HG03097 (cell line): ENCODE data around the gene NEIL1.
"Not testable (repeated sequence)": the region's sequence is repeated elsewhere in the genome, so short reads cannot be mapped to it uniquely, and the experiment has no call there.

Experiments used
- ATAC-seq: cut with Tn5 transposase; IDR thresholded peaks from one replicate; pipeline ENCODE4 v1.9.1; 2021; ENCODE audit not compliant: unreplicated experiment, low FRiP score

Gene NEIL1

GRCh38 chr15:75346796-75347221, at the start of gene NEIL1:
NEIL1 (plus strand) TSS chr15:75347039; CDS start chr15:75348906, 1,867 bp downstream.
- no peak for ATAC-seq

GRCh38 chr15:75298541-75299310, 48.1 kb upstream of the NEIL1 start:
- not testable (repeated sequence) for ATAC-seq

- not testable (repeated sequence) for ATAC-seq
Measured at GRCh38 chr15:75299311-75299688, 47.5 kb upstream of the NEIL1 start.

GRCh38 chr15:75300026-75300425, 46.8 kb upstream of the NEIL1 start:
- not testable (repeated sequence) for ATAC-seq

- ATAC-seq = no peak
Measured at GRCh38 chr15:75302318-75302717, 44.5 kb upstream of the NEIL1 start.

GRCh38 chr15:75302753-75303152, 44.1 kb upstream of the NEIL1 start:
- not testable (repeated sequence) for ATAC-seq

GRCh38 chr15:75306188-75306587, 40.7 kb upstream of the NEIL1 start:
- no peak for ATAC-seq

- ATAC-seq = no peak
Measured at GRCh38 chr15:75307778-75308390, 39.0 kb upstream of the NEIL1 start.

- ATAC-seq = no peak
Measured at GRCh38 chr15:75309711-75310110, 37.1 kb upstream of the NEIL1 start.

GRCh38 chr15:75312548-75312947, 34.3 kb upstream of the NEIL1 start:
- ATAC-seq = not testable (repeated sequence)

- no peak for ATAC-seq
Measured at GRCh38 chr15:75313116-75313845, 33.6 kb upstream of the NEIL1 start.

- no peak for ATAC-seq
Measured at GRCh38 chr15:75314552-75315290, 32.1 kb upstream of the NEIL1 start.

- ATAC-seq = not testable (repeated sequence)
Measured at GRCh38 chr15:75319231-75319897, 27.5 kb upstream of the NEIL1 start.

GRCh38 chr15:75321711-75322110, 25.1 kb upstream of the NEIL1 start:
- no peak for ATAC-seq

- no peak for ATAC-seq
Measured at GRCh38 chr15:75325922-75326321, 20.9 kb upstream of the NEIL1 start.

- no peak for ATAC-seq
Measured at GRCh38 chr15:75327005-75327404, 19.8 kb upstream of the NEIL1 start.

GRCh38 chr15:75327491-75327890, 19.3 kb upstream of the NEIL1 start:
- no peak for ATAC-seq

- no peak for ATAC-seq
Measured at GRCh38 chr15:75328493-75329314, 18.1 kb upstream of the NEIL1 start.

- ATAC-seq = no peak
Measured at GRCh38 chr15:75329571-75329970, 17.3 kb upstream of the NEIL1 start.
